Suppressor macrophage (primary cell): ENCODE results near the gene TRAF7.

Source experiments
- DNase-seq, 4 experiments: peaks; one replicate each; pipeline ENCODE4 v3.0.0-alpha.2; 2020 to 2022

The TRAF7 gene

GRCh38 chr16:2166263-2167067, 10.9 kb downstream of the TRAF7 start:
- DNase-seq = no peak

DNA sequence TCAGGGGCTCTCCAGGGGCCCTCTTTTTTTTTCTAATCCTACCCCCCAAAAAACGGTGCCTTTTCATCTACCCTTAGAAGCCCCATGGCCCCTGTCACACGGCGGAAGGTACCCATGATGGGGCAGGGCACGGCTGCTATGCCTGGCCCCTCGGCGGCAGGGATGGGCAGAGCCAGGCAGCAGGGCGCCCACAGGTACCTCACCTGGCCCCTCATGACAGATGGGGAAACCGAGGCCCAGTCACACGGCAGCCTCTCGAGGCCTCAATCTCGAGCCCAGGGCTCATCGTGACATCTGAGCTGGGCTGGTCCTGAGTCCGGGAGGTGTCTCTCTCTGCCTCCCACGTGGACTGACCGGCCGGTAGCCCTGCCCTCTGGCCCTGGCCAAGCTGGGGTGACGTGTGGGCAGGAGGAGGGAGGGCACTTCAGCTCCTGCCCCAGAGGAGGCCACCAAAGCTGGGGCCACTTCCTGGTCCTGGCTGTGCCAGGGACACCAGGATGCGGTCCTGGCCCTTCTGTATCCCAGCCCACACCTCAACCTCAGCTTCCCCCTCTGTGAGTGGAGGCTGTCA, 11.6 kb downstream of the TRAF7 start:
- no peak for DNase-seq

- no peak for DNase-seq
Measured at GRCh38 chr16:2170080-2170479, 14.5 kb downstream of the TRAF7 start.

DNA sequence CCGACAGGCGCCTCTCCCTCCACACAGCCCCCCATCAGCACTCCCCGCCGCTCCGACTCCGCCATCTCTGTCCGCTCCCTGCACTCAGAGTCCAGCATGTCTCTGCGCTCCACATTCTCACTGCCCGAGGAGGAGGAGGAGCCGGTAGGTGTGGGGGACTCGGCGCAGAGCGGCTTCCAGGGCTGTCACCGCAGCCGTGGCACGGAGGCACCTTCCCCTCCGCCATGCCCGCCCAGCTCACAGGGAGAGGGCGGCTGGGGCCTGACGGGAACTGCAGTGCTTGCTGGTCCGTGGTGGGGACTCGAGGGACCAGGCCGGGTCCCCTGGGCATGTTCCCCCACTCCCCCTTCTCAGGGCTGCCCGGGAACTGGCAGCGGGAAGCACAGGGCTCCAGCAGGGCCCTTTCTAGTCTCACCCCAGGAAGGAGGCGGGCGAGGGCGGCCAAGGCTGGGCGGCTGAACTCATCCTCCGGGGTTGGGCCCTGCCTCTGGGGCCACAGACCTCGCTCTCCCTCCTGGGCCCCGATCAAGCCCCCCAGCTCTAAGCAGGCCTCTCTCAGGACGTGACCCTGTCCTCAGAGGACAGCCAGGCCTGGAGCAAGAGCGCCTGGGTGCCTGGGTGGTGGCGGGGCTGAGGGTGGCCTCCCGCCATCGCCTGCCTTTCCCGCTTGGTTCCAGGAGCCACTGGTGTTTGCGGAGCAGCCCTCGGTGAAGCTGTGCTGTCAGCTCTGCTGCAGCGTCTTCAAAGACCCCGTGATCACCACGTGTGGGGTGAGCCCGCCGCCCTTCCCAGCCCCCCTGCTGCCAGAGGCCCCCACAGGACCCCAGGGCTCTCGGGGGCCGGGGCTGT, 15.2 kb downstream of the TRAF7 start:
- DNase-seq = no peak

GRCh38 chr16:2171601-2172178, 16.1 kb downstream of the TRAF7 start:
- no peak for DNase-seq

DNA sequence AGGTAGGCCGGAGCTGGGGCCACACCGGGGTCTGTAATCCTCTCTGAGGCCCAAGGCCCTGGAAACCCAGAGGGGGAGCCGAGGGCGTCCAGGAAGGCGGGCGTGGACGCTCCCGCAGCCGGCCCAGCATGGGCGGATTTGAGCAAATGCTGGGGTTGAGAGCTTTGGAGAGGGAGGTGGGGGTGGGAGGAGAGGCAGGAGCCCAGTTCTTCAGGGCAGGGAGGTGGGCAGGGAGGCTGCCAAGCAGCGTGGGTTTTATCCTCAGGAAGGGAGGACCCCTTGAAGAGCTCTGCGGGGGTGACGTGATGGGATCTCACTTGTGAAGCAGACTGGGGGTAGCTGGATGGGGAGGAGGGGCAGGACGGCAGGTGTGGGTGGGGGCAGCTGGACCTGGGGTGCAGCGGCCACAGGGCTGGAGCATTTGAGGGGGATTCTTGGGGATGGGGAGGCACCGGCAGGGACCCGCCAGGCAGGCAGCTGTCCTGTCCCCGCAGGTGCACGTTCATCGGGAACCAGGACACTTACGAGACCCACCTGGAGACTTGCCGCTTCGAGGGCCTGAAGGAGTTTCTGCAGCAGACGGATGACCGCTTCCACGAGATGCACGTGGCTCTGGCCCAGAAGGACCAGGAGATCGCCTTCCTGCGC, 17.2 kb downstream of the TRAF7 start:
- DNase-seq = no peak

DNA sequence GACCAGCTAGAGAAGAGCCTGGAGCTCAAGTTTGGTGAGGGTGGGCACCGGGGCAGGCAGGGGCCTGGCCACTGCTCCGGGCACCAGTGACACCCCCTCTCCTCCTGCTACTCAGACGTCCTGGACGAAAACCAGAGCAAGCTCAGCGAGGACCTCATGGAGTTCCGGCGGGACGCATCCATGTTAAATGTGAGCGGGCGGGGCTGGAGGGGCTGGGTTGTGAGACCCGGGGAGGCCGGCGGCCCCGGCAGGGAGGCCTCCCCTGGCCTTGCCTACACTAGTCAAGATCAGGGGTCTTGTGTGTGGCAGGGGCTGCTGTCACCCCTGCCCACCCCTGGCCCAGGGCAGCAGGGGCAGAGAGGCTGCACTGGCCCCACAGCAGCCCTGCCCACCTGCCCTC, 17.8 kb downstream of the TRAF7 start:
- DNase-seq = no peak

- DNase-seq = no peak
Measured at GRCh38 chr16:2173916-2174315, 18.3 kb downstream of the TRAF7 start.

- DNase-seq = no peak
Measured at GRCh38 chr16:2174396-2175131, 19.0 kb downstream of the TRAF7 start.

DNA sequence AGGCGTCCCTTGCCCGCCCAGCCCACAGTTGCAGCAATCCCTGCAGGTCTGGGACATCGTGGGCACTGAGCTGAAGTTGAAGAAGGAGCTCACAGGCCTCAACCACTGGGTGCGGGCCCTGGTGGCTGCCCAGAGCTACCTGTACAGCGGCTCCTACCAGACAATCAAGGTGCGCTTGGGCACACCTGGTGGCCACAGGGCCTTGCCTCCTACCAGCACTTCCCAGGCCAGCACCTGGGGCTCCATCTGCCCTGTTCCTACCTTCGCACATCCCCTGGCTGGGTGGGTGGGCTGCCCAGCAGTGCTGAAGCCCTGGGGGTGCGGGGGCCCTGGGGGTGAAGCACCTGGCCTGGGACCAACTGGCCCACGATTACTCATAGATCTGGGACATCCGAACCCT, 19.9 kb downstream of the TRAF7 start:
- DNase-seq = no peak

DNA sequence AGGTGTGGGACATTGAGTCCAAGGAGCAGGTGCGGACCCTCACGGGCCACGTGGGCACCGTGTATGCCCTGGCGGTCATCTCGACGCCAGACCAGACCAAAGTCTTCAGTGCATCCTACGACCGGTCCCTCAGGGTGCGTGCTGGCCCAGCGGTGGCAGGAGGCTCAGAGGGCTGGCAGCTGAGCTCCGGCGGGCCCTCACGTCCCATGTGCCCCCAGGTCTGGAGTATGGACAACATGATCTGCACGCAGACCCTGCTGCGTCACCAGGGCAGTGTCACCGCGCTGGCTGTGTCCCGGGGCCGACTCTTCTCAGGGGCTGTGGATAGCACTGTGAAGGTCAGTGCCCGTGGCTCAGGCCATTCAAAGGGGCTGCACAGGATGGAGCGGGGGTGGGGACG, 20.5 kb downstream of the TRAF7 start:
- no peak for DNase-seq

DNA sequence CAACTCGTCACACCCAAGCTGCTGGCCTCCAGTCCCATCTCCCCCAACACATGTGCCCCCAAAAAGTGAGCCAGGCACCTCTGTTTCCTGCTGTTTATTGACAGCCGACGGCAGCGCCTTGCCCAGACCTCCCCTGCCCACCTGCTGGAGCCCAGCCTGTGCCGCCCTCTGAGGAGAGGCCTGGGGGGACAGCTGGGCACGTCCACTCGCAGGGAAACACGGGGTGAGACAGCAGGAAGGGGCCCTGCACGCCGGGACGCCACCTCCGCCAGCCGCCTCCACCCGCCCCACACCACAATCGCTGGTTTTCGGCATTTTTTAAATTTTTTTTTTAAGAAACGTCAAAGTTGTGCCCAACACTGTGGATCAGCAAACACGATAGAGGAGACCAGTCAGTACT, 21.5 kb downstream of the TRAF7 start:
- no peak for DNase-seq

DNA sequence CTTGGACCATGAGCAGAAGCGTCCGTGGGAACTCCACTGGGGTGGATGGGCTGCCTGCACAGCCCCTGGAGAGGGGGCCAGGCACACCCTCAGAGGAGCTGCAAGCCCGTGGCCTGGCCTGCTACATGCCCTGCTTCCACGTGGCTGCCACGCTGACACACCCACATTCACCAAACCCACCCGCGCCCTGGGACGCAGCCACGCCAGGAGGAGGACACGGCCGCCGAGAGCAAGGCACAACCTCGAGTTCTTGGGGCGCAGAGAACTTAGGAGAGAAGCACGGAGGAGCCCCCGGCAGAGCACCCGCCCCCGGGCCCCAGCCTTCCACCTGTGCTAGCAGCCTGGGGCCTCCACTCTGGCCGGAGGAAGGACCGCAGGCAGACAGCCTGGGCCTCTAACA, 22.0 kb downstream of the TRAF7 start:
- DNase-seq = no peak

DNA sequence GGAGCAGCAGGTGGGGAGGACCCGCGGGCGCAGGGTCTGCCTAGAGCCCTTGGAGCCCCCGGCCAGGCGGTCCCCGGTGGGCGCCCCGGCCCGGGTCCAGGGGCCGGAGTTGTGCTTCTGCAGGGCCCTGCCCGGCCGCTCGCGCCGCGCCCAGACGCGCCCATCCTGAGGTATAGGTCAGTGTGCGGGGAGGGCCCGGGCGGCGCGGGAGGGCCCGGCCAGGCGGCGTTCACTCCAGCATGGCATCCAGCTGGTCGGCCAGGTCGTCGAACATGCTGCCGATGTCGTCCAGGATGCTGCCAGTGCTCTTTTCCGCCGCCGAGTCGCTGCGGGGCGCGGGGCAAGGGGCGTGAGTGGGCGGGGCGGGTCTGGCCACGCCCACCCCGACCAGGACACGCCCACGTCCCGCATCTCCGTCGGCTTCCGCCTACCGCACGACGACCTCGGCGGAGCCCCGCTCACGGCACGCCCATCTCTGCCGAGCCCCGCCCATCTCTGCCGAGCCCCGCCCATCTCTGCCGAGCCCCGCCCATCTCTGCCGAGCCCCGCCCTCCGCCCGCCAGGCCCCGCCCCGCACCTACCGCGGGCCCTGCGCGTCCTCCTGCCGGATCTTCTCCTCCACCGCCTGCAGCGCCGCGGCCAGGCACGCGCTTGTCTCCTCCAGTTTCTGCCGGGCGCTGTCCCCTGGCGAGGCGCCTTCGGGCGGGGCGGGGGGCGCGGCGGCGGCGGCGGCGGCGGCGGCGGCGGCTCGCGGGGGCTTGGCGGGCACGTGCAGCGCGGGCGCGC, 22.9 kb downstream of the TRAF7 start:
- peak; percentile 16 to 67 (median 38) for DNase-seq

DNA sequence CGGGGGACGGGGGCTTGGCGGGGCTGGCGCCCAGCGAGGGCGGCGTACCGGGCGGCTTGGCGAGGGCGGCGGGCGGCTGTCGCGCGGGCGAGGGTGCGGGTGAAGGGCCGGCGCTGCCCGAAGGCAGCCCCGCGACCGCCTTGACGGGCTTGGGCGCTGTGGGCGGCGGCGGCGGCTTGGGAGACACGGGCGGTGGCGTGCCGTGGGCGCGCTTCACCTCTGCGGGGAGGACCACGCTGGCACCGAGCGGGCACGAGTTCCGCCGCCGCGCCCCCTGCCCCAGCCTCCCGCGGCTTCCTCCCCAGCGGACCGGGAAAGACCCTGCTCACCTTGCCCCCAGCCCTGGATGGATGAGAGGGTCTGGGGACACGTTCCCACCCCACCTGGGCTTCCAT, 23.5 kb downstream of the TRAF7 start:
- DNase-seq = no peak

DNA sequence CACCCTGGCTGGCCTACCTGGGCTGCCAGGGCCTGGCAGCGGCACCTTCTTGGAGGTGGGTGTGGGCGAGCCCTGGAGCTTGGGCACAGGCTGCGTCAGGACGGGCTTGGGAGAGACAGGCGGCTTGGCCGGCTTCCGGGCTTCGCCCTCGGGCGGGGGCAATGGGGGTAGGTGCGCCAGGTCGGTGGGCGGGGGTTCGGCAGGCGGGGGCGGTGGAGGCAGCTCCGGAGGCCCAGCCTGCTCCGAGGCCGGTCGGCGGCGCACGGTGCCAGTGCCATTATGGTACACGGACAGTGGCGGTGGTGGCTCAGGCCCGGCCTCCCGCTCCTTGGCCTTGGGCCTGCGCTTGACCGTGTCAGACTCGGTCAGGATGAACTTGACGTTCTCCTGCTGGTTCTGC, 24.0 kb downstream of the TRAF7 start:
- DNase-seq = no peak

DNA sequence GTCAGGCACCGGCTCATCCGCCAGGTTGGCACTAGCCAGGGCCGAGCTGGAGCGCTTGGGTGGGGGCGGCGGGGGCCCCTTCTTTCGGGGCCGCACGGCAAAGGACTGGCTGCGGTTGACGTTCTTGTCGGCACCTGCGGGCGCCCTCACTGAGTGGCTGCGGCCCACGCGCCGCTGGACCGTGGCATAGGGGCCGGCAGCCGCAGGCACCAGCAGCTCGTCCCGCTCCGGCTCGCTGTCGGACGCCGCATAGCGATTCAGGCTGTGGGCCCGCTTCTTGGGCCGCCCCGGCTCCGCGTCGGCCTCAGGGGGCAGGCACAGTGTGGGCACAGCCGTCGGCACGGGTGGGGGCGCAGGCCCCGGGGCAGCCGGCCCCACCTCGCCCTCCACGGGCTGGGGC, 24.9 kb downstream of the TRAF7 start:
- DNase-seq = no peak

GRCh38 chr16:2180962-2181923, 25.7 kb downstream of the TRAF7 start:
- no peak for DNase-seq

GRCh38 chr16:2181952-2182351, 26.4 kb downstream of the TRAF7 start:
- DNase-seq = no peak

GRCh38 chr16:2183671-2184070, 28.1 kb downstream of the TRAF7 start:
- no peak for DNase-seq
